HG02798 (cell line): ENCODE data around the gene UFD1.
"Not testable (repeated sequence)": the region's sequence is repeated elsewhere in the genome, so short reads cannot be mapped to it uniquely, and the experiment has no call there.

Source experiments
- ATAC-seq: cut with Tn5 transposase; IDR thresholded peaks from one replicate; pipeline ENCODE4 v1.9.1; 2021; ENCODE audit warnings: mild to moderate bottlenecking; ENCODE audit not compliant: unreplicated experiment, poor library complexity

Gene UFD1

DNA sequence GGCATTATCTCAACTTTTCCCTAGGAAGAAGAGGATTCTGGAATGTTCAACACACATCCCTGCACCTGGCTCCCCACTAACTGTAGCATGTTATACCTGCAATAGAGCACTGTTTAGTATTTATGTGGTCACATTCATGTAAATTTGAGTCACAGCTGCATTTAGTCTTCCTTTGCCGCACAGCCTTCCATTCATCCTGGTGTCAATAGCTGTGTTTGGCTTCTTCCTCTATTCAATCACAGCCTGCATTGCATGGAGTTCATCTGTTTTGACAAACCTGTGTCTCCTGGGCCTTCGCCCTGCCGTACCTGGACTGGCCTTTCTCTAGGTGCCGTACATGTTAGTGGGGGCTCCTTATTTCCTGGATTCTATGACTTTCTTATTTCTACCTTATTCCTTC, 27.4 kb downstream of the UFD1 start:
- ATAC-seq = no peak

DNA sequence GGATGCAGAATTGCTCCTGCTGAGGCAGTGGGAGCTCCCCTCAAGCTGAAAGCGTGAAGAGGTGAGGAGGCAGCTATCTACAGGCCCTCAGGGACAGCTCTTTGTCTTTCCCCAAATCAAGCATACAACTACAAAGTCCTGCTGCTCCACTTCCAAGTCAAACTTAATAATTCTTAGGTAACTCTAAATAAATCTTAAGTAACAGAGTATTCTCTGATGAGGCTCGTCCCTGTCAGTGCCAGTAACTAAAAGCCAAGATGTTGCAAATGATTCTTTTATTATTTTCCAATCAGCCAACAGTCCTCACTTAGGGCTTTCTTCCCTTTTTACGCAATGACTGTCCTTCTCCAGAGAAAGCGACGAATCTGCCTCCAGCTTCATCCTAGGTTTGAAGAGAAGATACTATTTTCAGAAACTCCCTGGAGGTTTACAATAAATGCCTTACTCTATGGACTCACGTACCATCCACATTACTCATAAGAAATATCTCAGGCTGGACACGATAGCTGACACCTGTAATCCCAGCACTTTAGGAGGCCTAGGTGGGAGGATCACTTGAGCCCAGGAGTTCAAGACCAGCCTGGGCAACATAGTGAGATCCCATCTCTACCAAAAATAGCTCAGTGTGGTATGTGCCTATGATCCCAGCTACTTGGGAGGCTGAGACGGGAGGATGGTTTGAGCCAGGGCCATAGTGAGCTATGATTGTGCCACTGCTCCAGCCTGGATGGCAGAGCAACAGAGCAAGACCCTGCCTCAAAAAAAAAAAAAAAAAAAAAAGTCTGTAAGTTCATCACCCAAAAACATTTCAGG, 28.4 kb downstream of the UFD1 start:
- no peak for ATAC-seq

DNA sequence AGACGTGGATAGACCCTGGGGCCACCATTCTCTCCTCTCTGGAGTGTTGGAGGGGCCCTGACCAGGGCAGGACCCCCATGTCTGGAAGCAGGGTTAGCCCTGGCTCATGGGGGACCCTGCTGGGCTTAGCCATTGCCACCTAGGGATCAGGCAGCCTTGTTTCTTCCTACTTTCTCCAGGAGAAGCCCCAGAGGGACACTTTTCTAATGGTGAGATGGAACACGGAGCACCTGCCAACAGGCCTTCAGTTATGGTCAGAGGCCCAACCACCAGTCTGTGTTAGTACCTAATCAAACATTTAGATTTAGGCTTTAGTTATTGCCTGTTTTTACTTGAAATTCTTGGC, 29.6 kb downstream of the UFD1 start:
- ATAC-seq = no peak

DNA sequence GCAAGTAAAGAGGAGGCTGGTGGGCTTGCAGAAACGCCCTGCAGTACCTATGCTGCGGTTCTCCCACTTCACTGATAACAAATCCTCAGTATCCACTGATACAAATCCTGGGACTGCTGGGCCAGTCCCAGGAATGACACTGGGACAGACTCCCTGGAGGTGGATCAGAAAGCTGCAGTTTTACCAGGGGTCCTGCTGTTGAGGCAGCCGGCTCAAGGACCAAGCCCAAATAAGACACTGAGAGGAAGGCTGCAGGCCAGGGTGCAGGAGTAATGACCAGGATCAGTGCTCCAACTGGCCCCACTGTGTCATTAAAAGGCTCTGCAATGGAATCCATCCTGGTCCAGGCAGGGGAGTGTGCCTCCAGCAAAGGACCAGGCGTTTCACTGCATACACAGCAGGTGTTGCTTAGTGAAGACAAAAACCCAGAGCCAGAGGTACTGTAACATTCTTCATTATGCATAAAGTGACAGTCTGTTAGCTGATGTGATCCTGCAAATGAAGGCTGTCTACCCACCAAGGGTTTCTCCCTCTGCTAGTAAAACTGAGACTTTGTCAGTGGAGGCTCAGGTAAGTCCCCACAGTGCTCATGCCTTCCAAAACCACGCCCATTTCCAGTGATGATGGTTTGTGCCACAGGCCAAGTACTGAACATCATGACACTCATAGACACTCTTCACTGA, 30.1 kb downstream of the UFD1 start:
- ATAC-seq = peak; percentile 22

DNA sequence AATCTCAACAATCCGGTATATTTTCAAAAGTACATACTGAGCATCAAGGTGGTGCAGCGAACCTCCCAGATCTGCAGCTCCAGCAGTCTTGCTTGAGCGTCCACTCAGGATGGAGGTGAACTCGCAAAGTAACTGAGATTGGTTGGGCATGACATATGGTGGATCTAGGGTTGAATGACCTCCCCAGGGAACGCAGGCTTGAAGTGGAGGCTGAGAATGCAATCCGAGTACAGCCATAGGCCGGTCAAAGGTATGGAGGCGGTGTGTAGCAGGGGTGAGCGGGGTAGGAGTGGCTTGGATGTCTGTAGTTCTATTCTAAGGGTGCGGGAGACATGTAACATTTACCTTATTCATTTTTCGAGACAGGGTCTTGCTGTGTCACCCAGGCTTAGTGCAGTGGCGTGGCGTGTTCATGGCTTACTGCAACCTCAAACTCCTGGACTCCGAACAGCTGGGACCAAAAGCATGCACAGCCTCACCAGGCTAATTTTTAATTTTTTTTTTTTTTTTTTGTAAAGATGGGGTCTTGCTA, 30.9 kb downstream of the UFD1 start:
- ATAC-seq = peak; percentile 16

DNA sequence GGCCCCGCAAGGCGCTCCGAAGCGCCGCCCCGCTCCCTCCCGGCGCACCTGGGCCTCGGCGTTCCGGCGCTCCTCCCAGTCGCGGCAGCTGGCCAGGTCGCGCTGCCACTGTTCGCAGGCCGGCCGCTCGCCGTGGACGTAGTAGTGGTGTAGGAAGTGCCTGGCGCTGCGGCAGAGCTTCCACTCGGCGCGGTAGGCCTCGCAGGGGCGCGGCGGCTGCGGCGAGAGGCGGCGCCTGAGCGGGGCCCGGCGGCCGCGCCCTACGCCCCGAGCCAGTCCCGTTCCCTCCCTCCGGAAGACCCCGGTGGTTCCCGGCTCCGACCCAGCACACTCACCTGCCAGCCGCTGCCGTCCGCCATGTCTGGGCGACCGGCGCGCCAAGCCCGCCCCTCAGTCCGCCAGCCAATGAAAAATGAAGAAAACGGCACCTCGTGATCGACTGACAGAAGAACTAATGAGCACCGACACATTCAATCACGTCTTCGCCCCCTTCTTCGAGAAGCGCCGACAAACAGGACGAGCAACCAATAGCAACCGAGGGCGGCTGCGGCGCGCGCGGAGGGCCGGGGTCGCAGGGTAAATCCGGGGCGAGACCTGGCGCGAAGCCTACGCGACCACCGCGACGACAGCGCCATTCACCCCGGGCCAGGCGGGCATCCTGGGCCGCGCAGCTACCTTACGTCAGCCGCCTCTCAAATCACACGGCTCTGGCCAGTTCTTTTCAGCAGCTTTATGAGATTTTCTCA, 31.5 kb downstream of the UFD1 start, which contains the start of gene C22orf39:
TSS of gene C22orf39 (minus strand) at position 382 of the 746 bp plus-strand sequence. CDS start at position 359, 23 bp downstream.
- ATAC-seq = peak; percentile 85

DNA sequence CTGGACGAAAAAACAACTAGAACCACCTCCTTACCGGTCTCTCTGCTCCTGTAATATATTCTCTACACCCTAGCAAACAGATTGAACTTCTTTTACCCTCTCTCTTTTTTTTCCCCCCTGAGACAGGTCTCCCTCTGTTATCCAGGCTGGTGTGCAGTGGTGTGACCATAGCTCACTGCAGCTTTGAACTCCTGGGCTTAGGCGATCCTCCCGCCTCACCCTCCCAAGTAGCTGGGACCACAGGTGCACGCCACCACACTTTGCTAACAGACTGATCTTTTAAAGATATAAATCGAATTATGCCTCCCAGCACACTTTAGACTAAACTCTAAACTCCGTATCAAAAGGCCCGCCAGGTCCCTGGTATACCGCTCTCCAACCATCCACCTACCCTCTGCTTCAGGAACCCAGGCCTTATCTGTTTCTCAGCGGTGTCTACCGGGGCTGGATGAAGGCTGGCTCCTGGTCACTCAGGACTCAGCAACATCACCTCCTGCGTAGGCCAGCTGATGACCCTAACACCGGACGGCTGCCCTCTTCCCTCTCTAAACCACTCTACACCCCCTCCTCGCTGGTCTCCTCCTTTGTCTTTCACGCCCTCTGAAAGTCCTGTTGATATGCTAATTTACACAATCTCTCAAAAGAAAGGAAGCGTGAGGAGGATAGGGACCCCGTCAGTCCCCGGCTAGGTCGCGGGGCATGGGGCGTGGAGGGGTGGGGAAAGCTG, 32.2 kb downstream of the UFD1 start:
- no peak for ATAC-seq

DNA sequence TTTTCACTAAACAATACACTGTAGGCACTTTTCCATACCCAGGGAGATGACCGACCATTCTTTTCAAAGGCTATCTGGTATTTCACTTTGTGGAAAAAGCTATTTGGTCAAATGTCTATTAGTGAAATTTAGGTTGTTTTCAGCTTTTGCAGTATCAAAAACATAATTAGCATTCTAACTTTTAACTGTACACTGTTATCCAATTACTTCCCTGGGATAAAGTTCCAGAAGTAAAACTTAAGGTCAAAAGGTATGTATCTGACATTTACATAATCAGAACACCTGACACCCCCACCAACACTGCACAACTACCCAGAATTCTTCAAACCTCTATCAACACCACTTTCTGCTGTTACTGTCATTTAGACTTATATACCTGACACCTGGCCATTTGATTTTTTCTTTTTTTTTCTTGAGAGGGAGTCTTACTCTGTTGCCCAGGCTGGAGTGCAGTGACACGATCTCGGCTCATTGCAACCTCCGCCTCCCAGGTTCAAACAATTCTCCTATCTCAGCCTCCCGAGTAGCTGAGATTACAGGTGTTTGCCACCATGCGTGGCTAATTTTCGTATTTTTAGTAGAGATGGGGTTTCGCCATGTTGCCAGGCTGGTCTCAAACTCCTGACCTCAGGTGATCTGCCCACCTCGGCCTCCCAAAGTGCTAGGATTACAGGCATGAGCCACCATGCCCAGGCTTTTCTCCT, 33.6 kb downstream of the UFD1 start:
- ATAC-seq = not testable (repeated sequence)

DNA sequence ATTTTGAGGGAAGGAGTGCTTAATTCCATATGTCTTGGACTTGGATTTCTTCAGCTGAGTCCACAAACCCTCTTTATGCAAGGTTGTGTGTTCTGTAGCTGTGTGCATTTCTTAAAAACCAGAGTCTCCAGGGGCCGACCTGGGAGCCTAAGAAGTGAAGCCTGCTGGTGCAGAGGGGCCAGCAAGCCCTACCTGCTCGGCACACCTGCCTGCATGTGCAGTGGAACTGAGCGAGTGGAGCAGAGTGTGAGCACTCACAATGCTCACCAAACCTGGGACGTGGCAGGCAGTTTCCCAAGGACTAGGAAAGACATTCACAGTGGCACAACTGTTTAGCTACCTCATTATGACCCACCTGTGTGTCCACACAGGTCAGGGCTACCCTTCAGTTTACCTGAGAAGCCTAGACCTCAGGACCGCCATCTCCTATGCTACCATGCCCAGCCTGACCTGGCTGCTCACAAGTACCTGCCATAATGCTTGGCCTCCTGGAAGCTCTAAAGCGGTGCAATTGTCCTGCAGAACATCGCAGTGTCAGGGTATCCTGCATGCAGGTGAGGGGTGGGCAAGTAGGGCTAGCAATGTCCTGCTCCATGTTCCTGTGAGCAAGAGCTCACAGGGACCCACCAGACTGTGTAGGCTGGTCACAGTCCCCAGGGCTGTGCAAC, 35.3 kb downstream of the UFD1 start:
- no peak for ATAC-seq

DNA sequence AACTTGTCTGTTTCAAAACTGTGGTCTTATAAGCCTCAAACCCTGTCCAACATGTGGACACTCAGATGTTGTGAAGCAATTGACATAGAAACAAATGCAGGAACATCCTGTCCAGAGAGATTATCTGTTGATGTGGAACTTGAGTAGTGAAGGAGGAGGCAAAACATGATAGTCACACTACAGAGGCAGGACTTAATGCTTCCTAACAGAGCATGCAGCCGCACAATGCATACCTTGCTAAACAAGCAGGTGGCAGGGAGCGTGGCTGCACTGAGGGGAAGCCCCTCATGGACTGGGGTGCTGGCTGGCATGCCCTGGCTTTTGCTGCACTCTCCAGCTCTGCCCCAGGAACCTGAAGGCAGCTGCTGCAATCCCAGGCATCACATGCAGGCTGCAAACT, 36.8 kb downstream of the UFD1 start:
- no peak for ATAC-seq

DNA sequence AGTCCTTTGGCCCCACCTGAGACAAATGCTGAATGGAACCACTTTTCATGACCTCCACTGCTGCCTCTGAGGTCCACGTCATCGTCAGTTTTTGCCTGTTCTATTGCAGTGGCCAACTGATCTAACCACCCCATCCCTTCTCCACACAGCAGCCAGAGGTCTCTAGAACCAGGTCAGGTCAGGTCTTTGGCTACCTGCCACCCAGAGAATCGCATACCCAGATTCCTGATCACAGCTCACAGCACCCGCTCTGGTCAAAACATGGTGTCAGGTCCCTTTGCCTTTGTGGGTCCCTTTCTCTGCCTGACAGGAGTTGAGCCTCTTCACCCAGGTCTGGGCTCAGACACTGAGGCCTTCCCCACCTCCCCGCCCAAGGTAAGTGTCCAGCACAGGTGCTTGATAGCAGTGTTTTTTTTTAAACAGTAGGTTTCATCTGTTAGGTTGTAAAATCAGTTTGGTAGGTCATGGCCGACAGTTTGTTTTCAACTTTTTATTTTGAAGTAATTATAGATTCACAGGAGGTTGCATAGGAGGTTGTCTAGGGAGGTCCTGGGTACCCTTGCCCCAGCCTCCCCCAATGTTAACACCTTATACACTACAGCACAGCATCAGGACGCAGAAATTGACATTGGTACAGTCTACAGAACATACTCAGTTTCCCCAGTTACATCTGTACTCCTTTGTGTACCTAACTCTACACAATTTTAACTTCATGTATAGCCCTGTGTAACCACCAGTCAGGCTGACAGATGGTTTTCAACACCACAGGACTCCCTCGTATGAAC, 38.4 kb downstream of the UFD1 start:
- ATAC-seq = no peak

DNA sequence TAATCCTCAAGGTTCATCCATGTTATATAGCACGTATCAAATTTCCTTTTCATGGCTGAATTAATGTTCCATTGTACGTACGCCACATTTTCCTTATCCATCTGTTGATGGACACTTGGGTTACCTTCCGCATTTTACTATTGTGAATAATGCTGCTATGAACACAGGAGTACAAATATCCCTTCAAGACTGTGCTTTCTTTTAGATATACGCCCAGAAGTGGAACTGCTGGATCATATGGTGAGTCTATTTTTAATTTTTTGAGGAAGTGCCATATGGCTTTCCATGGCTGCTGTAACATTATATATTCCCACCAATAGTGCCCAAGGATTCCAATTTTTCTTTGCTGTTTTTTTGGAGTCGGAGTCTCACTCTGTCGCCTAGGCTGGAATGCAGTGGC, 40.7 kb downstream of the UFD1 start:
- ATAC-seq = no peak

DNA sequence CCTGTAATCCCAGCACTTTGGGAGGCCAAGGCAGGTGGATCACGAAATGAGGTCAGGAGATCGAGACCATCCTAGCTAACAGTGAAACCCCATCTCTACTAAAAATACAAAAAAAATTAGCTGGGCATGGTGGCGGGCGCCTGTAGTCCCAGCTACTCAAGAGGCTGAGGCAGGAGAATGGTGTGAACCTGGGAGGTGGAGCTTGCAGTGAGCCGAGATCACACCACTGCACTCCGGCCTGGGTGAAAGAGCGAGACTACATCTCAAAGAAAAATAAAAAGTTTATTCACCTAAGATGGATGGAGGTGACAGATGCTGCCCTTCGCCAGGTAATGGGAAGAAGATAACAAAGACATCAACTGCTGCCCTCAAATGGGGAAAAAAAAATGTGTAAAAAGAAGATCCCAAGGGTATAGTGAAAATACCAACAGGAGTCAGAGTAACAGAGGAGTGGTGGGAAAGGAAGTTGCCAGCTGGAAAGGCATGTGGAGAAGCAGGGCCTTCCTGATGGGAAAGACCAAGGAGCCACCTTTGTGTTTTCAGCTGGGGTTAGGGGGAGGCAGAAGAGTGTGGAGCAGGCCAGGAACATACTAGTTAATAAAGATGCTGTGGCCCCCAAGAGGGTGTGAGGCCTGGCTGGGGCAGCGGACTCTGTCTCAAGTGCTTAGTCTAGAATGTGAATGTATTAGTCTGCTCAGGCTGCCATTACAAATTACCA, 42.4 kb downstream of the UFD1 start:
- ATAC-seq = not testable (repeated sequence)

DNA sequence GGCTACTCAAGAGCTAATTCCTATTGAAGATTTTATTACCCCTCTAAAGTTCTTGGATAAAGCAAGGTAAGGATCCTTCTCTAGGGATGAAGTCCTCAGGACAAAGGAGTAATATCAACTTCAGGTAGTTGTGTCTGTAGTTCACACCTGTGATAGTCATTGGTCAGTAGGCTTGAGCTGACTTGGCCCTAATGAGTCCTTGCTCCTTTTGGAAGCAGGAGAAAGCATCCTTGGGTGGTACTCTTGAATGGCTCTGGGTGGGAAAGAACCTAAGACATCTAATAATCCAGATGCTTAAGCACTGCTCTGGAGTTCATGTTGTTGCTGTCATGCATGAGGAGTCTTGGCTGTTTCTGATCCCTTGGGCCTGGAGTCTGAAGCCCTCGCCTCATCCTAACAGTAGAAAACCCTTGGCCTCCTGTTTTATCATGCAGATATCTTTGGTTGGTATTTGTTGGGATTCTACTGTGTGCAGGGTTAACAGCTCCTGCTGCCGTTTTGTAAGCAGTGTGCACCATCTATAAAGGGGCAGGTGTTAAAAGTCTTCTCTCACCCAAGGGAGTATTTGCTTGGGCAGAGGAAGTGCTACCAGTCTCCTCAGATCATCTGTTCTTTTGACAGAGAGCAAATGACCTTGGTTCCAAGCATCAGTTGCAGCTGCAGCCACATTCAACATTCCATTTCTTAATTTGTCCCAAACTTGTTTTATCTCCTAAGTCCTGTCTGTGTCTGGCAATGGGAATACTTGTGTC, 44.0 kb downstream of the UFD1 start:
- ATAC-seq = no peak

DNA sequence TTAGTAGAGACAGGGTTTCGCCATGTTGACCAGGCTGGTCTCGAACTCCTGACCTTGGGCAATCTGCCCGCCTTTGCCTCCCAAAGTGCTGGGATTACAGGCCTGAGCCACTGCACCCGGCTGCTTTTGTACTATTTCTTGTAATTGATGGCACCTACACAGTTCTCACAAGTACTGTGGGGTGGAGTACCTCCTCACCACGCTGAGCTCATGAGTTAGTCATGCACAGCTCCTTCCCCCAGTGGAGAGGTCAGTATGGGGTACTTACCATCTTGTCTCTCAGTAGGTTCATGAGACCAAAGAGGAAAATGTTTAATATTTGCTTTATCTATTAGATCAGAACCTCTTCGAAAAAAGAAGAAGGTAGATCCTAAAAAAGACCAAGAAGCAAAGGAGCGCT, 44.6 kb downstream of the UFD1 start:
- no peak for ATAC-seq

DNA sequence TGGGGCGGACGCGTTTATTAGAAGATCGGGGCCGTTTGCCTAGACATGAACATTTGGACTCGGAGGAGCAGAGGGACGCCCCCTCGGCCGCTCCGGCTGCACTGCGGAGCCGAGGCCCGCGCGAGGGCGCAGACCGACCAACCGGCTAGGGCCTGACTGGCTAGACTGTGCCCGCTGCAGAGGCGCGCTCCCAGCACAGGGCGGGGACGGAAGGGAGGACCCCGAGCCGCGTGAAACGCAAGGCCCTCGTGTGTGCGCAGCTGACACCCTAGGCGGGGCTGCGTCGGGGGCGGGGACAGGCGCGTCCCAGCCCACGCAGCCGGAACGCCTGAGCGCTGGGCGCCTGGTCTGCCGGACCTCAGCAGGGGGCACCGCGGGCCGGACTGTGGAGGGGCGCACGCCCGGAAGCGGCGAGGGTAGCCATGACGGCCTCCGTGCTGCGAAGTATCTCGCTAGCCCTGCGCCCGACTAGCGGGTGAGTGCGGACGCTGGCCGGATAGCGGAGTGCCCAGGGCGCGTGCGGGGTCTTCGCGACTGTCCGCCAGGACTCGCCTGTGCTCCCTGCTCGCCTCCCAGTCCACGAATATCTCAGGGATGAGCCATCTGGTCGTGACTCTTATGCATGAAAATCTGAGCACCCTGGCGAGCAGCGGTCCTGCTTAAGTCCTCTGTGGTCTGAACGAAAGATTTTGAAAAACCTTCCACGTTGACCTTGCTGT, 46.7 kb downstream of the UFD1 start, which contains the start of gene MRPL40:
TSS of gene MRPL40 (plus strand) at position 413 of the 719 bp plus-strand sequence. CDS start at position 423, 10 bp downstream.
- ATAC-seq = peak; percentile 79
